NCI-H748 (cell line): ENCODE measurements around the gene APLP1.
"Not testable (repeated sequence)": the region's sequence is repeated elsewhere in the genome, so short reads cannot be mapped to it uniquely, and the experiment has no call there.

Source experiments
- DNase-seq: peaks from one replicate; lab custom pipeline; 2025; ENCODE audit not compliant: unreplicated experiment; lab: John Stamatoyannopoulos, UW

The APLP1 gene

GRCh38 chr19:35882114-35882832, 13.9 kb downstream of the APLP1 start:
- DNase-seq, result peak; percentile 75

- DNase-seq, result no peak
Observed at GRCh38 chr19:35883882-35884281, 15.5 kb downstream of the APLP1 start.

- DNase-seq, result no peak
Observed at GRCh38 chr19:35885225-35885738, 16.9 kb downstream of the APLP1 start.

GRCh38 chr19:35885904-35886303, 17.5 kb downstream of the APLP1 start:
- no peak for DNase-seq

GRCh38 chr19:35887197-35887596, 18.8 kb downstream of the APLP1 start:
- DNase-seq, result no peak

GRCh38 chr19:35888398-35888797, 20.0 kb downstream of the APLP1 start:
- DNase-seq, result no peak

- no peak for DNase-seq
Observed at GRCh38 chr19:35889370-35890112, 21.2 kb downstream of the APLP1 start.

- DNase-seq, result no peak
Observed at GRCh38 chr19:35890113-35890650, 21.8 kb downstream of the APLP1 start.

- not testable (repeated sequence) for DNase-seq
Observed at GRCh38 chr19:35891819-35892218, 23.4 kb downstream of the APLP1 start.

GRCh38 chr19:35894342-35894741, 26.0 kb downstream of the APLP1 start:
- no peak for DNase-seq

GRCh38 chr19:35895911-35896642, 27.7 kb downstream of the APLP1 start:
- no peak for DNase-seq

GRCh38 chr19:35896643-35897040, 28.3 kb downstream of the APLP1 start:
- no peak for DNase-seq

GRCh38 chr19:35897706-35898451, 29.5 kb downstream of the APLP1 start:
- no peak for DNase-seq

- DNase-seq, result no peak
Observed at GRCh38 chr19:35898499-35898809, 30.1 kb downstream of the APLP1 start.

GRCh38 chr19:35899547-35900214, 31.3 kb downstream of the APLP1 start:
- peak; percentile 87 for DNase-seq

- DNase-seq, result no peak
Observed at GRCh38 chr19:35901055-35901644, 32.8 kb downstream of the APLP1 start.

- no peak for DNase-seq
Observed at GRCh38 chr19:35901854-35902661, 33.7 kb downstream of the APLP1 start, which contains the start of gene HCST. Gene HCST, plus strand, starts transcription at chr19:35902529. Its CDS starts 65 bp downstream, at chr19:35902594.

- no peak for DNase-seq
Observed at GRCh38 chr19:35902870-35903475, 34.6 kb downstream of the APLP1 start.
